NCI-H2227 treated with DMSO at 0.1 percent for 48 hours (cell line): ENCODE results near the gene TSPAN6.
A peak's percentile ranks its signal among the peaks of the same experiment; 100 is the strongest.

ENCODE experiments used
- DNase-seq: peaks from one replicate; lab custom pipeline; 2025; lab: John Stamatoyannopoulos, UW

TSPAN6 gene

GRCh38 chrX:100636321-100636991 lies at the start of gene TSPAN6:
TSS of gene TSPAN6 (minus strand) at chrX:100636806. CDS start at chrX:100636694, 112 bp downstream.
- peak; percentile 92 for DNase-seq

- no peak for DNase-seq
These were observed 49.3 kb upstream of the TSPAN6 start for GRCh38 chrX:100685997-100686305.

GRCh38 chrX:100685284-100685996 lies 48.8 kb upstream of the TSPAN6 start:
- DNase-seq, result peak; percentile 95

GRCh38 chrX:100682939-100683338 lies 46.3 kb upstream of the TSPAN6 start:
- no peak for DNase-seq

GRCh38 chrX:100681599-100681998 lies 45.0 kb upstream of the TSPAN6 start:
- DNase-seq, result no peak

- no peak for DNase-seq
These were observed 44.1 kb upstream of the TSPAN6 start for GRCh38 chrX:100680756-100681155.

GRCh38 chrX:100677611-100678181 lies 41.1 kb upstream of the TSPAN6 start:
- no peak for DNase-seq

- no peak for DNase-seq
These were observed 38.1 kb upstream of the TSPAN6 start for GRCh38 chrX:100674705-100675104.

GRCh38 chrX:100673397-100673953 lies 36.9 kb upstream of the TSPAN6 start:
- DNase-seq, result no peak

- DNase-seq, result no peak
These were observed 36.4 kb upstream of the TSPAN6 start for GRCh38 chrX:100672966-100673365.

- no peak for DNase-seq
These were observed 27.0 kb upstream of the TSPAN6 start for GRCh38 chrX:100663642-100664041.

- DNase-seq, result no peak
These were observed 26.2 kb upstream of the TSPAN6 start for GRCh38 chrX:100662796-100663195.

- no peak for DNase-seq
These were observed 25.6 kb upstream of the TSPAN6 start for GRCh38 chrX:100662170-100662569.

GRCh38 chrX:100659431-100660137 lies 23.0 kb upstream of the TSPAN6 start:
- DNase-seq, result no peak

- DNase-seq, result no peak
These were observed 22.4 kb upstream of the TSPAN6 start for GRCh38 chrX:100658941-100659381.

GRCh38 chrX:100654261-100654660 lies 17.7 kb upstream of the TSPAN6 start:
- DNase-seq, result peak; percentile 7

- DNase-seq, result no peak
These were observed 15.7 kb upstream of the TSPAN6 start for GRCh38 chrX:100652266-100652665.

- DNase-seq, result no peak
These were observed 14.2 kb upstream of the TSPAN6 start for GRCh38 chrX:100650841-100651240.

- no peak for DNase-seq
These were observed 13.1 kb upstream of the TSPAN6 start for GRCh38 chrX:100649550-100650356.

- DNase-seq, result peak; percentile 74
These were observed 12.1 kb upstream of the TSPAN6 start for GRCh38 chrX:100648458-100649417.
